CD1c-positive myeloid dendritic cell (primary cell): ENCODE data around the gene GPS2.

Experiments
- DNase-seq: peaks from one replicate; pipeline ENCODE4 v3.0.0-alpha.2; 2016; ENCODE audit errors: extremely low spot score

The GPS2 gene, protein sequence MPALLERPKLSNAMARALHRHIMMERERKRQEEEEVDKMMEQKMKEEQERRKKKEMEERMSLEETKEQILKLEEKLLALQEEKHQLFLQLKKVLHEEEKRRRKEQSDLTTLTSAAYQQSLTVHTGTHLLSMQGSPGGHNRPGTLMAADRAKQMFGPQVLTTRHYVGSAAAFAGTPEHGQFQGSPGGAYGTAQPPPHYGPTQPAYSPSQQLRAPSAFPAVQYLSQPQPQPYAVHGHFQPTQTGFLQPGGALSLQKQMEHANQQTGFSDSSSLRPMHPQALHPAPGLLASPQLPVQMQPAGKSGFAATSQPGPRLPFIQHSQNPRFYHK

DNA sequence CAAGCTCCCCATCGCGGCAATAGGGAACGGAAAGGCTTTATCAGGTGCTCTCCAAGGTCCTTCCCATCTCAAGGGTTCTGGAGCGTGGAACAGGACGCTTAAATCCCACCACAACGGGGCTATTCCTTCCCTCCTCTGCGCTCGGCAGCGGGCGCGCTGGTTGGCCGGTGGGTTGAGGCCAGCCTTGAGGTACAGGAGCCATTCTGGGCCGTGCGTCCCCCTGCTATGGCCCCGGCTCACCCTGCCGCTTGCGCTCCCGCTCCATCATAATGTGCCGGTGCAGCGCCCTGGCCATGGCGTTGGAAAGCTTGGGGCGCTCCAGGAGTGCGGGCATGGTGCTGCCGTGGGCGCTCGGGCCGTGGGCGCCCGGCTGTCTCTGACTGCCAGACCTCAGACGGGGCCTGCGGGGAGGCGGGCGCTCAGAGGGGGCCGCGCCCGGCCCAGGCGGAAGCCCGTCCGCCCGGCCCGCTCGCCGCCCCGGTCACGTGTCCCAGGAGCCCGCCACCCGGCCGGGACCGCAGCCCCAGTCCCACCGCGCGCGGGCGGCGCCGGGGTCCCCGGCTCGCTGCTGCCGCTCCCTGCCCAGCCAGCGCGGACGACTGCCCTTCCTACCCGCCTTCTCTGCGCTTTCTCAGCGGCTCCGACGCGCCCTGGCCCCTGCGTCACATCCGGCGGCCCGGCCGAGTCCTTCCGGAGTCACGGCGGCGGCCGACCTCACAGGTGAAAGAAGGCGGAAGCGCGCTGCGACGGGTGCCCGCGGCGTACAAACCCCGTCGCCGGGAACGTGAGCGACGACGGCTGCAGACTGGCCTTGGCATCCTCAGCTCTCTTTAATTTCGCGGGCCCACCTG is at the start of gene GPS2:
TSS of gene GPS2 (minus strand) at position 642 of the 851 bp plus-strand sequence. CDS start at position 334, 308 bp downstream.
- DNase-seq = peak; percentile 92

DNA sequence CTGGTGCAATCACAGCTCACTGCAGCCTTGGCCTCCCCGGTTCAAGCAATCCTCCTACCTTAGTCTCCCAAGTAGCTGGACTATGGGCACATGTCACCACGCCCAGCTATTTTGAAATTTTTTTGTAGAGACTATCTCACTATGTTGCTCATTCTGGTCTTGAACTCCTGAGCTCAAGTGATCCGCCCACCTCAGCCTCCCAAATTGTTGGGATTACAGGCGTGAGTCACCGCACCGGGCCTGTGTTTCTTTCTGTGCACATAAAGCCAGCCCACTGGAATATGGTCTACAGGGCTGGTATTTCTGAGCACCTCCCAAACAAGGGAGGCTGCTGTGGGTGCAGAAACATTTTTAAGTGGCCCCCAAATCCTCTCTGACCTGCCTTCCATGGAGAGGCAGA is 48.2 kb upstream of the GPS2 start:
- DNase-seq = no peak

DNA sequence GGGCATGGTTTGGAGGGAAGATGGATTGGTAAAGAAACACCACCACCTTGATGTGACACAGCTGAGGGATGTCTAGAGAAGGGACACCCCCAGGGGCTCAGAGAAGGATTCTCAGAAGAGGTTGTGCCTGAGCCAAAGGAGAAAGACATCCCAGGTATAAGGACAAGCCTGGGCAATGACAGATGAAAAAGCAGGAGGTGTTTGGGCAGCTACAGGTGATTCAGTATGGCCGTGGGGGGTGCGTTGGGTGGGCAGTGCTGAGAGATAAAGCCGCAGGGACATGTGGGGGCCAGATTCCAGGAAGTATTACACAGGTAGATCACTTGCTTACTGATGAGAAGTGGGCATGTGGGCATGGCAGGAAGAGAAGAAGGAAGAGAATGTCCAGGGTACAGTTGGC is 46.7 kb upstream of the GPS2 start:
- no peak for DNase-seq

DNA sequence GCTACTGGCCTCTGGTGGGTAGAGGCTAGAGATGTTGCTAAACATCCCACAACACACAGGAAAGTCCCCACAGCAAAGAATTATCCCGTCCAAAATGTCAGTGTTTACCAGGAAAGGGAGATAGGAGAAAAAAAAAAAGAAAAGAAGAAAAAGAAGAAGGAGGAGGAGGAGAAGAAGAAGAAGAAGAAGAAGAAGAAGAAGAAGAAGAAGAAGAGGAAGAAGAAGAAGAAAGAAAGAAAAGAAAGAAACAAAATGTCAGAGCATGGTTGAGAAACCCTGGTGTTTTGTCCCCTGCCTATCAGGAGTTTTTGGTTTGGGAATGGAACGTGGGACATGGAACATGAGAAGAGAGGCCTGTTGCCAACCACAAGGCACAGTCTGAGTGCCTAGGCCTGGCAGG is 42.2 kb upstream of the GPS2 start:
- DNase-seq = no peak

DNA sequence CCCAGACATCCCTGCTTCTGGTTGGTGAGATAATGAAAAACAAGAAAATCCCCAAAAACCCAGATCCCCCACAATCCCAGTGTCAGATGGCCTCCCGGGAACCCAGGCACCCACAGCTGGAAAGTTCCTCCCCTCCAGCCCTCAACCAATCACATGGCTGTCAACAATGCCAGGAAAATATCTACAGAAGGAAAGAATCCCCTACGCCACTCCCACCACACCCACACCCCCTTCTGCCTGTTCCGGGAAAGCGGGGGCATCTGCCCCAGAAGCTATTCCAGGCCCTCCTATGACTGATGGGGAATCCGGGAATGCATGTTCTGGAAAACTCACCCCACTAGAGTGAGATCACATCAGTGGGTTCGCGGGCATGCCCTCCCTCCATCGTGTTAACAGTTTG is 41.6 kb upstream of the GPS2 start:
- no peak for DNase-seq

DNA sequence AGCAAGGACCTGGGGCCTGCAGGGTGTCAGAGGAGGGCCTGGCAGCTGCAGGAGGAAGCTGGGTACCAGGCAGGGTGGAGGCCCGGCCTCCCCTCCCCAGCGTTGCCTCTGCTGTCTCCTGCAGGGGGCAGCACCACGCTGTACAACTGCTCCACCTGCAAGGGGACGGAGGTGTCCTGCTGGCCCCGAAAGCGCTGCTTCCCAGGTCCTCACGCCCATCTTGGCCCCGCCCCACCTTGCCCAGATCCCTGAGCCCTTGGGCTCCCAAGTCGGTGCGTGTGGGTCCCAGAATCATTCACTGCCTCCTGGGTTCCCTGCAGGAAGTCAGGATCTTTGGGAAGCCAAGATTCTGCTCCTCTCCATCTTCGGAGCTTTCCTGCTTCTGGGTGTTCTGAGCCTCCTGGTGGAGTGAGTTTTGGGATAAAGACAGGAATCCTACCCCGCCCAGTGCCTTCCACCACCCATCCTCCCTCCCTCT is 41.0 kb upstream of the GPS2 start:
- DNase-seq = peak; percentile 83

DNA sequence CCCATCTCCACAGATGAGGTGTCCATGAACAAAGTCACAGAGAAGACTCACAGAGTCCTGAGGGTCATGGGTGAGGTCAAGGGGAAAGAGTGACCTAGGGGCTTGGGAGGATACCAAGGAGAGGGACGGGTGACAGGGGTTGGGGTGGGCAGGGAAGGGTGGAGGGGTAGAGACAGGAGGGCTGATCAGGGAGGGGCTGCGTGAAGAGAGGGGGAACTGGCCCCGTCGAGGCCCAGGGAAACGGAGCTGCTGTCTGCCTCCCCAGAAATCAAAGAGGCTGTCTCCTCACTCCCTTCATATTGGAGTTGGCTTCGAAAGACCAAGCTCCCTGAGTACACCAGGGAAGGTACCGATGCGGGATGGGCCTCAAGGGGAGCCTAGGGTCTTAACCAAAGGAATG is 40.4 kb upstream of the GPS2 start:
- DNase-seq = no peak

DNA sequence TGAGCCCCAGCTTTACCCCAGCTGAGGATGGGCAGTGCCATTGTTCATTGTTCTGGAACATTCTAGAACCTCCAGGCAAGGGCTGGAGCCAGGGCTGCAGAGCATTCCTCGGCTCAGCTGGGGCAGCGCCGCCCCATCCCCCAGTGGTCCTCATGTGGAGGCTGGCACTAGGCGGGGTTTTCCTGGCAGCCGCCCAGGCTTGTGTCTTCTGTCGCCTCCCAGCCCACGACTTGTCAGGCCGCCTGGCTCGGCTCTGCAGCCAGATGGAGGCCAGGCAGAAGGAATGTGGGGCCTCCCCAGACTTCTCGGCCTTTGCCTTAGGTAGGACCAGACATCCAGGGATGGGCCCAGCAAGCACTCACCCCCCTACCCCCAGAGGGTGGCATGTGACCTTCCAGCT is 39.9 kb upstream of the GPS2 start, which contains the start of gene TMEM95:
TSS of gene TMEM95 (plus strand) at position 104 of the 400 bp plus-strand sequence. CDS start at position 153, 49 bp downstream.
- no peak for DNase-seq

DNA sequence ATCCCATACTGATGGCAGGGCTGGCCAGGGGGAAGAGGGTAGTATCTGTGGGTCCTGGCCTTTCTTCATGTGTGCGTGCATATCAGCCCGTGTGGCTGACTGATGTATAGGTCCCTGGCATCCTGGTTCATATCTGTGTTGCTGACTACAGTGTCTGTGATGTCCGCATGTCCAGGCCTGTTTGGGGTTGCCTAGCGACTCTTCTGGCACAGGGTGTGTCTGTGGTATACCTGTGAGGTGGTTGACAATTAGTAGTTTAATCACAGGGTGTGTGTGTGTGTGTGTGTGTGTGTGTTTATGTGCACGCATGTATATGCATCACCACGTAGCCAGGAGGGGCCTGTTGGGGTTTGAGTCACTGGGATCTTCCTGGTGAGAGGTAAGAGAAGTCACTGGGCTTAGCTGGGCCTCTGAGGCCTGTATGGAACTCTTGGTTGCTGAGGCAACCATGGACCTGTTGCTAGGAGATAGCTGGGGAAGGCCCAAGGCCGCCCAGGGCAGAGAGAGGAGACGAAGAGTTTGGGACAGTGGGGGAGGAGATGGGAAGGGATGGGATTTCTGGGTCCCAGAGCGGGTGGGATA is 39.2 kb upstream of the GPS2 start:
- DNase-seq = no peak

DNA sequence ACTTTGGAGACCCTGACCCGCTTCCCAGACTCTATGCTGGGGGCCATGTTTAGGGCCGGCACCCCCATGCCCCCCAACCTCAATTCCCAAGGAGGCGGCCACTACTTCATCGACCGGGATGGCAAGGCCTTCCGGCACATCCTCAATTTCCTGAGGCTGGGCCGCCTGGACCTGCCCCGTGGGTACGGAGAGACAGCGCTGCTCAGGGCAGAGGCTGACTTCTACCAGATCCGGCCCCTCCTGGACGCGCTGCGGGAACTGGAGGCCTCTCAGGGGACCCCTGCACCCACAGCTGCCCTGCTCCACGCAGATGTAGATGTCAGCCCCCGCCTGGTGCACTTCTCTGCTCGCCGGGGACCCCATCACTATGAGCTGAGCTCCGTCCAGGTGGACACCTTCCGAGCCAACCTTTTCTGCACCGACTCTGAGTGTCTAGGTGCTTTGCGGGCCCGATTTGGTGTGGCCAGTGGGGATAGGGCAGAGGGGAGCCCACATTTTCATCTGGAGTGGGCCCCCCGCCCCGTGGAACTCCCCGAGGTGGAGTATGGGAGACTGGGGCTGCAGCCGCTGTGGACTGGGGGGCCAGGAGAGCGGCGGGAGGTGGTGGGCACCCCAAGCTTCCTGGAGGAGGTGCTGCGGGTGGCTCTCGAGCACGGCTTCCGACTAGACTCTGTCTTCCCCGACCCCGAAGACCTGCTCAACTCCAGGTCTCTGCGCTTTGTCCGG is 37.9 kb upstream of the GPS2 start:
- no peak for DNase-seq

DNA sequence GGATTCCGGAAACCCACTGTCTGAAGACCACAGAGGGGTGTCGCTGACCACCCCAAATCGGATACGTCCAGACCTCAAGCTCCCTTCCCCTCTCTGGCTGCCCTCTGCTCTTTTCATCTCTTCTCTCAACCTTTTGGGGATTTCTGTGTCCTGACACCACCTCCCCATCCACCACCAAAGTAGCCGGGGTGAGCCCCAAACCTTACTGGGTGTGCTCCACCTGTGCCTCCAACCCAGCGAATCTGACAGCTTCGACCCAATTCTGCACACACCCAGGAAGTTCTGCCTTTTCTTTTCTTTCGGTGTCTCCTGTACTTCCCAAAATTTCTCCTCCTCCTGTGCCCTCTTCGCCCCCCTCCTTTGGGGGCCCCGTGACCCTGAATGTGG is 37.3 kb upstream of the GPS2 start:
- no peak for DNase-seq

DNA sequence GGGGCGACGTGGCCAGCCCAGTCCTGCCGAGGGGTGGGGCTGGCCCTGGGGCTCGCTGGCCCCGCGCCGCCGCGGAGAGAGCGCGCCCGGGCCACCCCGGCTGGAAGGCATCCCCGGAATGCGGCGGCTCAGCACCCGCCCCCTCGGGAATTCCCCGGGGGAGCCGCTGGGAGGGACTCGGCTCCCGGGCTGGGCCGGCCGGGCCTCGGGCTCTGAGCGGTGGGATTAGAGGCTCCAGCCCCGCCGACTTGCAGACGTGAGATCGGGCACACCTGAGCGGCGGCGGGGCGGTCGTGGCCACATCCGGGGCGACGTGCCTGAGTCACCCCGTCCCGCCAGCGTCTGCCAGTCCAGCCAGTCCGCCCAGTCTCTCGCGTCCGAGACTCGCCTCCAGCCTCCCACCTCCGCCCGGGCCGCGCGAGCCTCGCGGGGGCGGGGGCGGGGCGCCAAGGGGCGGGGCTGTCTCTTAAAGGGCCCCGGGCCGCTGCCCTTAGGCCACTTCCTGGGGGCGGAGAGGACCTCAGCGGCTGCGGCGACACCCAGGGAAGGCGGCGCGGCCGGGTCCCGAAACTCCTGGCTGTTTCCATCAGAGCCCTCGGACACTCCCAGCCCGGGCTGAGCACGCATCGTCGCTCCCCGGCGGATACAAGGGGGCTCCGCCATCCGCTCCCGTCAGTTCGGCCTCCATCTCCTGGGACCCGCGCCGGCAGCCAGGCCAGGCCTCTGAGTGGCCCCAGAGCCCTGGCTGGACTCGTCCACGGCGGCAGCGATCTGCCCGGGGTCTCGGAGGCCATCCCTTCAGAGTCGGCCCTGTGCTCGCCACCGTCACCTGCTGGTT is 36.7 kb upstream of the GPS2 start, which contains the start of gene KCTD11:
TSS of gene KCTD11 (plus strand) at position 498 of the 838 bp plus-strand sequence.
- DNase-seq = peak; percentile 90

DNA sequence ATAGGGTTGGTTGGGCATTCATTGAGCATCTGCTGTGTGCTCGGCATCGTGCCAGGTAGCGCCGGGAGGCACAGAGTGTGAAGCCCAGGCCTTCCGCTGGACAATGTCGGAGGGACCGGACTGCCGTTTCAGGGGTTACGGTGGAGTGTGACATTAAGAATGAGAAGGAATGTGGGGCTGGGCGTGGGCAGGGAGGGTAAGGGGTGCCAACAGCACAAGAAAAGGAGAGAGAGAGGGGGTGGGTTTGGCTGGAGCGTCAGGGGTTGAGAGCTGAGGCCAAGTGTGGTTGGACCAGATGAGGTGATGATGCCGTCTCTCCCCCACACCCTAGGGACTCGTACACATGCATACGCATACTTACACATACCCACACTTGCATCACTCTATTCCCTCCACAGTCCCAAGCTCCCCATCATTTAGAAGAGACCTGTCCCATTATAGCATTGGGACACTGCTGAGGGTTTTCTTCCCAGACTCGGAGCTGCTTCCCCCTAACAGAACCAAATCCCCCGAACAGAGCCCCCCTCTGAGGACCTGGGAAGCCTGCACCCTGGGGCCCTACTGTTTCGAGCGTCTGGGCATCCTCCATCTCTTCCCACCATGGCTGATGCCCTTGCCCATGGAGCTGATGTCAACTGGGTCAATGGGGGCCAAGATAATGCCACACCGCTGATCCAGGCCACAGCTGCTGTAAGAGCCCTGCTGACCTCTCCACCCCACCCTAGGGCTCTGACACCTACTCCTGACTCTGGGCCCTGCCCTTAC is 33.5 kb upstream of the GPS2 start:
- no peak for DNase-seq

DNA sequence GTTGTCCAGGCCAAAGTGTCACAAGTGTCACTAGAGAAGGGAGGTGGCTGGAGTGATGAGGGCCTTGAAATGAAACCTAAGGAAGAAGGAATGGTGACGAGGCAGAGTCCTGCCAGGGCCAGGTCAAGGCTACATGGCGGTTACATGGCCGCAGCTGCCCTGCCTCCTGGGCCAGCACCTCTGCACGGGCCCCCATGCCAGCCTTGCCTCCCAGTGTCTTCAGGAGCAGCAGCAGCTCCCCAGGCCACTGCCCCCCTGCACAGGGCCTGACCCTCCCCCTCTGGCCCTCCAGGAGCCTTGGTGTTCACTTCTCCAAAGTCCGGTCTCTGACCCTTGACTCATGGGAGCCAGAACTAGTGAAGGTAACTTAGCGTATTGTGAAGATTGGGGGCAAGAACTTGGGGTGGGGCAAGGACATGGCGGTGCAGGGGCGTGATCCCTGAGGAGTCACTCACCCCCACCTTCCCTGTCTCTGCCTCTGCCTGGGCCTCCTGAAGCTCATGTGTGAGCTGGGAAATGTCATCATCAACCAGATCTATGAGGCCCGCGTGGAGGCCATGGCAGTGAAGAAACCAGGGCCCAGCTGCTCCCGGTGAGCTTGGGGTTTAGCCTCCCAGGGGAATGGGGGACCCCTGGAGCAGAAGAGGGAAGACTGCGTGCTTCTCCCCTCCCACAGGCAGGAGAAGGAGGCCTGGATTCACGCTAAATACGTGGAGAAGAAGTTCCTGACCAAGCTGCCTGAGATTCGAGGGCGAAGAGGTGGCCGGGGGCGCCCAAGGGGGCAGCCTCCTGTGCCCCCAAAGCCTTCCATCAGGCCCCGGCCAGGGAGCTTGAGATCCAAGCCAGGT is 32.7 kb upstream of the GPS2 start:
- DNase-seq = no peak

DNA sequence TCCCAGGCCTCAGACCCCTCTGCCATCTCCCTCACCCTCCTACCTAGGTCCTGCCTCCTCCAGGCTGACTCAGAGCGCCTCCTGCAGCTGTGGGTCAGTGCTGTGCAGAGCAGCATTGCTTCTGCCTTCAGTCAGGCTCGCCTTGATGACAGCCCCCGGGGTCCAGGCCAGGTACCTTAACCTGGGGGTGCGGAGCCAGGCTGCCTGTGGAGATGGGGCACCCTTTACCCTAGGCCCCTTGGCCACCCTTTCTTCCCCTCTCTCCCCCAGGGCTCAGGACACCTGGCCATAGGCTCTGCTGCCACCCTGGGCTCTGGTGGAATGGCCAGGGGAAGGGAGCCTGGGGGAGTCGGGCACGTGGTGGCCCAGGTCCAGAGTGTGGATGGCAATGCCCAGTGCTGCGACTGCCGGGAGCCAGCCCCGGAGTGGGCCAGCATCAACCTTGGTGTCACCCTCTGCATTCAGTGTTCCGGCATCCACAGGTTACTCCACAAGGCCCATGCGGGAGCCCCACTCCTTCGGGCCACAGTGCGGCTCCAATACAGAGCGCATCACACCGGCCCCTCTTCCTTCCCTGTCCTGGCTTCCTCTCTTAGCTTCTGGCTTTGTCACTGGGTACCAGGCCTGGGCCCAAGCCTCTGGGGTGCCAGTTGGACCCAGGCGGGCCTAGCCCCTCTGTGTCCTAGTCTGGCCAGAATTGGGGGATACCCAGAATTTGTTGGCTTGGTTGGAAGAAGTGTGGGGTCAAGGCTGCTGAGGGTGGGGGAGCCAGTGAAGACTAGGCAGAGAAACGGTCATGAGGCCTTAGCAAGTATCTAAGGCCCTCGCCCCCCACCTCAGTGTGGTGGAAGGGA is 31.8 kb upstream of the GPS2 start:
- no peak for DNase-seq

DNA sequence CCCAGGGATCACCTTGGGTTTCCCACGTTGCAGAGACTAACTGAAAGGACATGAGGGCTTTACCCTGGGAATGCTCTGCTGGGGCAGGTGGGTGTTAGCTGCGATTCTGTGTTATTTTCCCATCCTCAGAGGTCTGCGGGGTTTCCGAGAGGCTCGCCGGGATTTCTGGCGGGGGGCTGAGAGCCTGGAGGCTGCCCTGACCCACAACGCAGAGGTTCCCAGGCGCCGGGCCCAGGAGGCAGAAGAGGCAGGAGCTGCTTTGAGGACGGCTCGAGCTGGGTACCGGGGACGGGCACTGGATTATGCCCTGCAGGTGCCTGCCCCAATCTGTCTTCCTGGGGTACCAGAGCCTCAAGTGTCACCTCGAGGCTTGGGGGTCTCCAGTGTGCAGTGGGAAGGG is 28.1 kb upstream of the GPS2 start:
- no peak for DNase-seq

DNA sequence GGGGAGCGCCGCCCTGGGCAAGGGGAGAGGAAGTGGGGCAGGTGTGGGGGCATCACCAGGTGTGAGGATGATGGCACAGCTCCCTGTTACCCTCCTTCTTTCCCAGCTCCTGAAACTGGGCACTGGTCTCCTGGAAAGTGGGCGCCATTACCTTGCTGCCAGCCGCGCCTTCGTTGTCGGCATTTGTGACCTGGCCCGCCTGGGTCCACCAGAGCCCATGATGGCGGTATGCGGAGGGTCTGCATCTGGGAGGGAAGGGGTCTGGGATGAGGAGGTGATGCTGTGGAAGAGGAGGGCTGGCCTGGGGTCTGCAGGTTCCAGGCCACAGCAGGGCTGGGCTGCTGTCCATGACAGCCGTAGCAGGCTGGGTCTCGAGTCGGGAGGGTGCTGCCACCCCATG is 26.7 kb upstream of the GPS2 start:
- no peak for DNase-seq

DNA sequence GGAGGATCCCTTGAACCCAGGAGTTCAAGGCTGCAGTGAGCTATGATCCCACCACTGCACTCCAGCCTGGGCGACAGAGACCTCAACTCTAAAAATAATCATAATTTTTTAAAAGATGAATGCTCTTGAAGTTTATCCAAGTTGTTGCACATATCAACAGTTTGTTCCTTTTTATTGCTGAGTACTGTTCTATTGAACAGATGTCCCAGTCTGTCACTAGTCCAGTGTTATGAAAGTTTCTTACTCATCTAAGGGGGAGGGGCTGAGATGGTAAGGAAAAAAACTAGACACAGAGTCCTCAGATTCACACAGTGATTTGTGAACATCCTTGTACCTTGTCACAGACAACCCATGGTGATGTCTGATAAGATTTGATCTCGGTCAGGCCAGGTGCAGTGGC is 25.0 kb upstream of the GPS2 start:
- DNase-seq = peak; percentile 8
